Chondrocyte (in vitro differentiated cells): Measurements from ENCODE around the gene DPP6. TPM values are rescaled to one million over a fixed set of nuclear protein-coding genes. Genes with fewer than 3 reads are reported as not detected.

ENCODE experiments used
- DNase-seq: peaks from one replicate; pipeline ENCODE4 v3.0.0; 2021; ENCODE audit warnings: mixed read lengths, low spot score
- H3K27ac Mint-ChIP-seq: one replicate; pipeline ENCODE4 v1.8.0; 2021; ENCODE audit warnings: mild to moderate bottlenecking, moderate library complexity, mixed read lengths; ENCODE audit not compliant: unreplicated experiment
- H3K27me3 Mint-ChIP-seq: 2 replicates; pipeline ENCODE4 v1.8.0; 2021; ENCODE audit warnings: low read depth, mixed read lengths
- H3K36me3 Mint-ChIP-seq: 2 replicates; pipeline ENCODE4 v1.8.0; 2021; ENCODE audit warnings: low read depth, mixed read lengths
- H3K4me1 Mint-ChIP-seq: 2 replicates; pipeline ENCODE4 v1.8.0; 2021; ENCODE audit warnings: low read depth, mild to moderate bottlenecking, mixed read lengths
- H3K4me3 Mint-ChIP-seq: one replicate; pipeline ENCODE4 v1.8.0; 2021; ENCODE audit warnings: mild to moderate bottlenecking, moderate library complexity, mixed read lengths; ENCODE audit not compliant: unreplicated experiment
- H3K9me3 Mint-ChIP-seq: 2 replicates; pipeline ENCODE4 v1.8.0; 2021; ENCODE audit warnings: low read depth, mixed read lengths
- CTCF ChIP-seq: fragments of 200-600 bp; sonication (generic); IDR thresholded peaks from 2 replicates; pipeline ENCODE4 v1.5.0; 2021; ENCODE audit warnings: antibody characterized with exemption, mild to moderate bottlenecking, moderate library complexity
- total RNA-seq: library from RNA; stranded (reverse); gene quantifications from 3 replicates; pipeline ENCODE4 v1.2.1, GENCODE V29; 2021

The DPP6 gene
- total RNA-seq, 1 donor from 2014 or later = not detected

- no peak for TF ChIP-seq CTCF
- no peaks in the 10 kb centered on the region for H3K4me1 Mint-ChIP-seq
- no peaks in the 10 kb centered on the region for H3K27me3 Mint-ChIP-seq
- peaks cover 37% of the 10 kb centered on the region for H3K9me3 Mint-ChIP-seq
- H3K27ac Mint-ChIP-seq = no peak overlapping the region
- no peaks in the 10 kb centered on the region for H3K36me3 Mint-ChIP-seq
- DNase-seq = no peak
- H3K4me3 Mint-ChIP-seq = no peak overlapping the region
Observed at GRCh38 chr7:154688952-154689351, 636.8 kb downstream of the DPP6 start.

GRCh38 chr7:154690411-154690810 lies 638.2 kb downstream of the DPP6 start:
- DNase-seq = no peak
- no peak overlapping the region for H3K4me3 Mint-ChIP-seq
- H3K27ac Mint-ChIP-seq = no peak overlapping the region
- no peaks in the 10 kb centered on the region for H3K27me3 Mint-ChIP-seq
- TF ChIP-seq CTCF = no peak
- H3K9me3 Mint-ChIP-seq = peaks cover 39% of the 10 kb centered on the region
- no peaks in the 10 kb centered on the region for H3K4me1 Mint-ChIP-seq
- H3K36me3 Mint-ChIP-seq = no peaks in the 10 kb centered on the region

GRCh38 chr7:154693661-154694060 lies 641.5 kb downstream of the DPP6 start:
- Mint-ChIP-seq H3K9me3 (peaks cover 40% of the 10 kb centered on the region), H3K4me1 (no peaks in the 10 kb centered on the region), H3K27me3 (no peaks in the 10 kb centered on the region), H3K36me3 (no peaks in the 10 kb centered on the region), H3K4me3 (no peak overlapping the region), H3K27ac (no peak overlapping the region)
- TF ChIP-seq CTCF = no peak
- no peak for DNase-seq

- Mint-ChIP-seq H3K27me3 (no peaks in the 10 kb centered on the region), H3K27ac (no peak overlapping the region), H3K9me3 (peaks cover 38% of the 10 kb centered on the region), H3K36me3 (no peaks in the 10 kb centered on the region), H3K4me3 (no peak overlapping the region), H3K4me1 (no peaks in the 10 kb centered on the region)
- TF ChIP-seq CTCF = no peak
- no peak for DNase-seq
Observed at GRCh38 chr7:154695836-154696235, 643.6 kb downstream of the DPP6 start.

GRCh38 chr7:154696556-154696955 lies 644.4 kb downstream of the DPP6 start:
- H3K4me1 Mint-ChIP-seq = no peaks in the 10 kb centered on the region
- H3K4me3 Mint-ChIP-seq = no peak overlapping the region
- no peaks in the 10 kb centered on the region for H3K36me3 Mint-ChIP-seq
- H3K27ac Mint-ChIP-seq = no peak overlapping the region
- DNase-seq = no peak
- TF ChIP-seq CTCF = no peak
- H3K27me3 Mint-ChIP-seq = no peaks in the 10 kb centered on the region
- H3K9me3 Mint-ChIP-seq = peaks cover 46% of the 10 kb centered on the region
